ENCODE results near the gene GTF2IRD1.
A peak's percentile ranks its signal among the peaks of the same experiment; 100 is the strongest.
"Not testable (repeated sequence)": the region's sequence is repeated elsewhere in the genome, so short reads cannot be mapped to it uniquely, and the experiment has no call there.

Gene GTF2IRD1

DNA sequence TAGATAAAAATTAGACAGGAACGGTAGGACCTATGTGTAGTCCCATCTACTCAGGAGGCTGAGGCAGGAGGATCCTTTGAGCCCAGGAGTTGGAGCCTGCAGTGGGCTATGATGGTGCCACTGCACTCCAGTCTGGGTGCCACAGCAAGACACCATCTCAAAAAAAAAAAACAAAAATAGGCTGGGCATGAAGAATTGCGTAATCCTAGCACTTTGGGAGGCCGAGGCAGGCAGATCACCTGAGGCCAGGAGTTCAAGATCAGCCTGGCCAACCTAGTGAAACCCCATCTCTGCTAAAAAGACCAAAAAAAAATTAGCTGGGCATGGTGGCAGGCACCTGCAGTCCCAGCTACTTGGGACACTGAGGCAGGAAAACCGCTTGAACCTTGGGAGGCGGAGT is 88.2 kb downstream of the GTF2IRD1 start:
- H3K4me1 Mint-ChIP-seq; DNase-seq; ATAC-seq (replicated peaks); H3K4me3 Mint-ChIP-seq; H3K9me3 Mint-ChIP-seq; H3K27me3 Mint-ChIP-seq: not testable (repeated sequence)
- peaks cover 18 to 20% of the 10 kb centered on the region in 2 donors for H3K36me3 Mint-ChIP-seq
- peak overlapping the region; percentile 15 for H3K27ac Mint-ChIP-seq

DNA sequence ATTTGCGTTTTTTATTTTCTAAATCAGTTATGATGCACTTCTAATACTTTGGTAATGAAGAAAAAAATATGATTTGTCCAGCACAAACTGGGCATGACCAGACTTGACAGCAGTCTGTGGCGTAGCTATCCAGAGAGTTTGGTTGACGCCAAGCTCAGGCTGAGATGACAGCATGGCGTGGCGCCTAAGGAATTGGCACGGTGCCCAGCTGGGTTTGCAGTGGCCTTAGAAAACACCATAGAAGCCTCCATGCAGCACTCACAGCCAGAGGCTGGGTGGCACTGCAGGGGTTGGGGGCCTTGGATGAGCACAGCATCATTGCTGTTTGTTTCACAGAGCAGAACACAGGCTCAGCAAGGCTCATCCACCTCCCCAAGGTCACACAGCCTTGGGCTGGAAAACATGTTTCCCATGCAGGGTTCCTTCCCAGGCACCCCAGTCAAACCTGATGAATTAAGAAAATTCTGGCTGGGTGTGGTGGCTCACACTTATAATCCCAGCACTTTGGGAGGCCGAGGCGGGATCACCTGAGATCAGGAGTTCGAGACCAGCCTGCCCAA is 88.9 kb downstream of the GTF2IRD1 start:
- H3K27ac Mint-ChIP-seq = no peak overlapping the region
- DNase-seq (no peak), ATAC-seq (replicated peaks) (no peak)
- H3K9me3 Mint-ChIP-seq = peaks cover 0 to 6% of the 10 kb centered on the region in 2 donors
- H3K27me3 Mint-ChIP-seq = no peaks in the 10 kb centered on the region
- H3K4me1 Mint-ChIP-seq = no peaks in the 10 kb centered on the region
- peaks cover 18 to 20% of the 10 kb centered on the region in 2 donors for H3K36me3 Mint-ChIP-seq
- no peak overlapping the region for H3K4me3 Mint-ChIP-seq

DNA sequence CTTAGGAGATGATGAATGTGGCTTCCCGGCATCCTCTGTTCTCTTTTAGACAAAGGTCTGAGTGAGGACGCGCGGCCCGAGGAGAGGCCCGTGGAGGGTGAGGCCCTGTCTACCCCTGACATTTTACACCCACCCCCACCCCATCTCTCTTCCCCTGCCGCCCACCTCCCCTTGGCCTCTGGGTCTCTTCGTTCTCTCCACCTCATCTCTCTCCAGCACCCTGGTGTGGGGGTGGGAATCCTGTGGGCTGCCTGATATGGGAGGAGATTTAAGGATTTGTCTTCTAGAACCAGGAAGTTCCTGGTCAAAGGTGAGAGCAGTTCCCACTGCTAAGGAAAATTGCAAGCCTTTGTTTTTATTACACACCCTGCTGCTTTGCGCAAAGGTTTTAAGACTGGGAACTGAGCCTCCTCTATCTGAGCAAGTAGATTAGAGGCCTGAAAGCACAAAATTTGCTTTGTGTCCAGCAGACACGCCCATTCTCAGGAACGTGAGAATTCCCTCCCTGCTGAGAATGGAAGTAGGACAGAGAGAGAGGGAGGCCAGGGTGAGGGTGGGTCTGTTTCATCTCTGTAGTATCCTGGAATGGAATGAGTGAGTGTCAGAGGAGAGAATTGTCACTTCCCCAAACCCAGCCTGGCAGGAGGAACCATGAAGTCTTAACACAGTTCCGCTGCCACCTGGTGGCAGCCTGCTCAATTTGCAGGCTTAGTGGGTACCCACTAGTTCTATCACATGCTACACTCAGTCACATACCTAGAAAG is 91.2 kb downstream of the GTF2IRD1 start:
- DNase-seq (peak; percentile 9), ATAC-seq (replicated peaks) (peak; percentile 78 to 79)
- no peak overlapping the region for H3K4me3 Mint-ChIP-seq
- no peaks in the 10 kb centered on the region for H3K27me3 Mint-ChIP-seq
- peaks cover 0 to 6% of the 10 kb centered on the region in 2 donors for H3K9me3 Mint-ChIP-seq
- H3K36me3 Mint-ChIP-seq = peaks cover 18 to 20% of the 10 kb centered on the region in 2 donors
- H3K27ac Mint-ChIP-seq = no peak overlapping the region
- H3K4me1 Mint-ChIP-seq = no peaks in the 10 kb centered on the region

DNA sequence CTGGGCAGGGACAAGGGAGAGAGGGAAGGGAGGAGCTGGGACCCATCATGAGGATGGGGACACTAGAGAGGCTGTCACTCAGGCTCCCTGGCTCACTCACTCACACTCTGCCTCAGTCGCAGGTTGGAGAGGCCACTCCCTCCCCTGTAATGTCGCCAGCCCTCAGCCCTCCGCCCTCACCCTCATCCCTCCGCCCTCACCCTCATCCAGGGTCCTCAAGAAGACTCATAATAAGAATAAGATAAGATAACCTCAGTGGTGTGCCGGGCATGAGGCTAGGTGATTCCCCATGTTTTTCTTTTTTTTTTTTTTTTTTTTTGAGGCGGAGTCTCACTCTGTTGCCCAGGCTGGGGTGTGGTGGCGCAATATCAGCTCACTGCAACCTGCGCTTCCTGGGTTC is 92.2 kb downstream of the GTF2IRD1 start:
- ATAC-seq (replicated peaks) (no peak), DNase-seq (no peak)
- H3K4me3 Mint-ChIP-seq = no peak overlapping the region
- peaks cover 18 to 20% of the 10 kb centered on the region in 2 donors for H3K36me3 Mint-ChIP-seq
- H3K27me3 Mint-ChIP-seq = no peaks in the 10 kb centered on the region
- no peaks in the 10 kb centered on the region for H3K4me1 Mint-ChIP-seq
- no peak overlapping the region for H3K27ac Mint-ChIP-seq
- peaks cover 0 to 6% of the 10 kb centered on the region in 2 donors for H3K9me3 Mint-ChIP-seq

DNA sequence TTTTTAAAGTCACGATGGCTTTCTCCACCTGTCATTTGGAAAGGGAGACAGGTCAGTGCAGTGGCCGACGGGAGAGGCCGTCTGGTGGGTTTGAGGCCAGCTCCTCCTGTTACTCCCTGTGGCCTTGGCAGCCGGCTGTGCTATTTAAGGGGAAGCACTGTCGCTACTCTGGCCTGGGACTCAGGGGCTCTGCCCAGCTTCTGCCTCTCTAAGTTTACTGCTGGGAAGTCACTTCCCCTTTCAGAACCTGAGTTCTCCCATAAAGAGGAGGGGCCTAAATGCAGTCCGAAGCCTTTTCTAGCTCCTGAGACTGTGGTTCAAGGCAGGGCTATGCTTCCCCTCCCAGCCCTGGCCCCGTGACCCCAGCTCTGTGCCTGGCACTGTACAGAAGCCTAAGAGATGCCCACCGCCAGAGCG is 99.9 kb downstream of the GTF2IRD1 start:
- peaks cover 7 to 11% of the 10 kb centered on the region in 2 donors for H3K4me1 Mint-ChIP-seq
- H3K36me3 Mint-ChIP-seq, H3K4me3 Mint-ChIP-seq, DNase-seq, H3K27ac Mint-ChIP-seq, H3K9me3 Mint-ChIP-seq, H3K27me3 Mint-ChIP-seq: not testable (repeated sequence)
- ATAC-seq (replicated peaks) = peak; percentile 92 to 96

DNA sequence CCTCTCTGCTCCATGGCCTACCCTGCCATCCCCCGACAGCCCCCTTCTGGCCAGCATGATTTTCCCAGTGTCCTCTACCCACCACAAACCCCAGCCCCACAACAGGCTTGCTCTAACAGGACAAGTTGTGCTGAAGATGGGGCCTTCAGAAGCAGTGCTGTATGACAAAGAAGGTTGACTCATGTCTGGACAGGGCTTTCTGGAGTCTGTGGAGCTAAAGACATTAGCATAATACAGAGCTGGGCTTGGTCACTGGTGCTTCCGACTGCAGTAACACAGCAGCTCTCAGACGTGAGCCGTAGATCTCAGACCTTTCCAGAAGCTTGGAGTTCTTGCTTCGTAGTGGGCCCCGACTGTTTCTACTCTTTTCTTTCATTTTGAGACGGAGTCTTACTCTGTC is 100.5 kb downstream of the GTF2IRD1 start:
- no peaks in the 10 kb centered on the region for H3K27me3 Mint-ChIP-seq
- peaks cover 0 to 7% of the 10 kb centered on the region in 2 donors for H3K36me3 Mint-ChIP-seq
- H3K27ac Mint-ChIP-seq = peak overlapping the region; percentile 31
- no peak overlapping the region for H3K4me3 Mint-ChIP-seq
- DNase-seq (no peak), ATAC-seq (replicated peaks) (peak; percentile 33 to 51)
- peaks cover 7 to 11% of the 10 kb centered on the region in 2 donors for H3K4me1 Mint-ChIP-seq
- no peaks in the 10 kb centered on the region for H3K9me3 Mint-ChIP-seq

DNA sequence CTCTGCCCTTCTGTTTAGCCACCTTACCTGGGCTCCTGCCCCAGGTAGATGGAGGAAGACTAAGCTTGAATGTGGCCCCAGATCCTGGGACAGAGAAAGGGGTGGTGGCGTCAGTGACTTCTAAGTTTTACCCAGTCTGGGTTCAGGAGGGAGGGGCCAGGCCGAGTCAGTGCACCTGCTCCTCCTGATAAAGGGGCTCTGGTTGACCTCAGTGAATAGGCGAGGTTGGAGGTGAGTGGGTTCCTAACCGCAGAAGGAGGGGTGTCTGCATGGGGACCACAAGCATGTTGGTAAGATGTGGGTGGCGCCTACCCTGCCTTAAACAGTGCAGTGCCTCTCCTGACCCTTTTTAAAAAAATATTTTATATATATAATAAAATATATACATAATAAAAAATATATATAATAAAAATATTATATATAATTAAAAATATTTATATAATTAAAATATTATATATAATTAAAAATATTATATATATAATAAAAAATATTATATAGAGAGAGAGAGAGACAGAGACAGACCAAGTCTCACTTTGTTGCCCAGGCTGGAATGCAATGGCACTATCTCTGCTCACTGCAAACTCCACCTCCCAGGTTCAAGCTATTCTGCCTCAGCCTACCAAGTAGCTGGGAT is 106.5 kb downstream of the GTF2IRD1 start:
- Mint-ChIP-seq H3K4me1 (no peaks in the 10 kb centered on the region), H3K27me3 (no peaks in the 10 kb centered on the region), H3K4me3 (no peak overlapping the region), H3K36me3 (peaks cover 4 to 7% of the 10 kb centered on the region in 2 donors), H3K9me3 (no peaks in the 10 kb centered on the region), H3K27ac (no peak overlapping the region)
- no peak for ATAC-seq (replicated peaks)
- DNase-seq = no peak

DNA sequence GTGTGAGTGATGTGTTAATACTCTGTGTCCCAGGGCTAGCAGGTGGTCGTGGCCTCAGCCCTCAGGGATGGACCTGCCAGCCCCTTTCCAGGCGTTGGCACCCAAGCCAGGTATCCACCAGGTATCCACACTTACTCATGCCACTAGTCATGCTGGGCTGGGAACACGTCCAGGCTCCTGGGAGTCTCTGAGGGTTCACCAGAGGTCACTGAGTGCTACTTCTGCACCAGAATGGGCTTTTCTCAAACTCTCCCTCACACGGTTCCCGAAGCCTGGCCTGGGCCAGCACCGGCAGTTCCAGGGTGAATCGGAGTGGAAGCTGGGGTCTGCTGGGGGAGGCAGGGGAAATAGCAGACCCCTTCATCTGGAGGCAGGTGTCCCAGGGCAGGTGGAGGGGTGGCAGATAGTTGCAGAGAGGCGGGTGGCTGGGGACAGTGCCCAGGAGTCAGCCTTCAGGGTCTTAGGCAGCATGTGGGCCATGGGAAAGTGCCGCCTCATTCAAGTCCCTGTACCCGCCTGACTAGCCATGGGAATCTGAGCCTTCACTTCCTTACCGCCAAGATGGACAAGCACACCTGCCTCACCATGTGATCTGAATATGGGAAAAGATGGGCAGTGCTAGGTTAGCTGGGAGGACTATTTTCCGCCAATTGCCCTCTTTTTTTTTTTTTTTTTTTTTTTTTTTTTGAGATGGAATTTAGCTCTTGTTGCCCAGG is 108.3 kb downstream of the GTF2IRD1 start:
- no peaks in the 10 kb centered on the region for H3K27me3 Mint-ChIP-seq
- DNase-seq (no peak), ATAC-seq (replicated peaks) (no peak)
- no peak overlapping the region for H3K4me3 Mint-ChIP-seq
- H3K4me1 Mint-ChIP-seq = no peaks in the 10 kb centered on the region
- H3K27ac Mint-ChIP-seq = no peak overlapping the region
- H3K36me3 Mint-ChIP-seq = peaks cover 4 to 5% of the 10 kb centered on the region in 2 donors
- H3K9me3 Mint-ChIP-seq = no peaks in the 10 kb centered on the region

DNA sequence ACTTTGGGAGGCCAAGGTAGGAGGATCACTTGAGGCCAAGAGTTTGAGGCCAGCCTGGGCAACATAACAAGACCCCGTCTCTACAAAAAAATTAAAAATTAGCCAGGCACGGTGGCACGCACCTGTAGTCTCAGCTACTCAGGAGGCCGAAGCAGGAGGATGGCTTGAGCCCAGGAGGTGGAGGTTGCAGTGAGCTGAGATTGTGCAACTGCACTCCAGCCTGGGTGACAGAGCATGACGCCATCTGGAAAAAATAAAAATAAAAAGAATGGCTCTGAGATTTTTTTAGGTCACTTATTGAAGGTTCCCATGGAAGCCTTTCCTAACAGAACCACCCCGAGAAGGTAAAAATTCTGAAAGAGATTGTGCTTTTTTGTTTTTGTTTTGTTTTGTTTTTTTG is 109.9 kb downstream of the GTF2IRD1 start:
- H3K36me3 Mint-ChIP-seq; H3K27me3 Mint-ChIP-seq; H3K4me1 Mint-ChIP-seq; H3K4me3 Mint-ChIP-seq; H3K9me3 Mint-ChIP-seq; H3K27ac Mint-ChIP-seq; DNase-seq; ATAC-seq (replicated peaks): not testable (repeated sequence)

DNA sequence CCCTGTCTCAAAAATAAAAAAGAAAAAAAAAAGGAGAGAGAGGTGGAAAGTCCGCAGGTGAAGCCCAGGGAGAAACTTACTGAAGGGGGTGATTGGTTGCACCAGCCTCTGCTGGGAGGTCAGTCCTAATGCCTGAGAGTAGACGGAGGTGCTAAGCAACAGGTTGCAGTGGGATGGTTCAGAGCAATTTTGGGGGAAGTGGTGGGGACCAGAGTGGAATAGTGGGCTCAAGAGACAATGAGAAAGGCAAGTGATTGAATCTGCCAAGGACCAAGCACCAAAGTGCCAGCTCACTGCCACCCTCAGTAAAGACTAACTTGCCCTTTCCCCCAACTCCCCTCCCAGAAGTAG is 113.6 kb downstream of the GTF2IRD1 start:
- no peak overlapping the region for H3K4me3 Mint-ChIP-seq
- no peak overlapping the region for H3K27ac Mint-ChIP-seq
- no peak for ATAC-seq (replicated peaks)
- no peak for DNase-seq
- H3K9me3 Mint-ChIP-seq = no peaks in the 10 kb centered on the region
- no peaks in the 10 kb centered on the region for H3K4me1 Mint-ChIP-seq
- no peaks in the 10 kb centered on the region for H3K36me3 Mint-ChIP-seq
- no peaks in the 10 kb centered on the region for H3K27me3 Mint-ChIP-seq

DNA sequence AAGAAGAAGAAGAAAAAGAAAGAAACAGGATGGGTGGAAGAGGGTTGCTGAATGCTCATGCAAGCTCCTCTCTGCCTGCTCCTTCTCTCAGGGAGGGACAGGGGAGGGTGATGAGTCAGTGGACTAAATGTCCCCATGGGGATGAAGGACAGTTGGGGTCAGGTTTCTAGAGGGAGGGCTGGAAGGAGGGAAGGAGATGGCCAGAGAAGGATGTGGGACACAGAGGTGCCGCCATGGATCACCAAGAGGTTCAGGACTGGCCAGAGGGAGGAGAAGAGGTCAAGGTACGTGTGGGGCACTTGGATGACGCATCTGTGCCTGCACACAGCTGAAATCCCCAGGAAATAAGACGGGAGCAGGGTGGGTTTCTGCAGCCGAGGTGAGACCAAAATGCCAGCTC is 115.0 kb downstream of the GTF2IRD1 start:
- Mint-ChIP-seq H3K27ac (no peak overlapping the region), H3K27me3 (no peaks in the 10 kb centered on the region), H3K36me3 (no peaks in the 10 kb centered on the region), H3K4me1 (peaks cover 0 to 5% of the 10 kb centered on the region in 2 donors), H3K4me3 (no peak overlapping the region), H3K9me3 (no peaks in the 10 kb centered on the region)
- DNase-seq (no peak), ATAC-seq (replicated peaks) (no peak)

DNA sequence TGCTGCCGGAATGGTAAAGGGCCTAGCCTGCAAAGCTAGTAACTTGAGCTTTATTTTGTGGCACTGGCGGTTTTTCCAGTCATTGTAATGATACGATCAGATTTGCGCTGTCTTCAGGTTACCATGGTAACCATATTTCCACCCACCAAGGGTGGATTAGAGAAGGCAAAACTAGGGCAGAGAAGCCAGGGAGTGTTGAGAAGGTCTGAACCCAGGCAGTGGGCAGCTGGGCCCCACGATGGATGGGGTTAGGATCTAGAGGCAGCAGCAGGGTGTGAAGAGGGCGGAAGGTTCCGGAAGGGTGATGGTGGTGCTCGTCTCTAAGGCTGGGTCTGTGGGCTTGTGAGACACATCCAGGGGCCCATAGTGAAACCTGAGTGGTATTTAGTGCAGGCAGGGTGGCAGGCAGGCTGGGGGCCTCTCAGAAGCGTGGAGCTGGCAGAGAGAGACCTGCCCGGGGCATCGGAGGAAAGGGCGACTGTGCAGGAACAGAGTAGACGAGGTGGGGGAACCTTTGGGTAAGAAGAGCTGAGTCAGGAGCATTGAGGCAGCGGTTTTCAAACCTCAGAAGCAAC is 115.9 kb downstream of the GTF2IRD1 start:
- Mint-ChIP-seq H3K9me3 (no peaks in the 10 kb centered on the region), H3K27me3 (no peaks in the 10 kb centered on the region), H3K27ac (no peak overlapping the region), H3K36me3 (no peaks in the 10 kb centered on the region), H3K4me3 (no peak overlapping the region), H3K4me1 (peaks cover 0 to 6% of the 10 kb centered on the region in 2 donors)
- no peak for ATAC-seq (replicated peaks)
- no peak for DNase-seq

DNA sequence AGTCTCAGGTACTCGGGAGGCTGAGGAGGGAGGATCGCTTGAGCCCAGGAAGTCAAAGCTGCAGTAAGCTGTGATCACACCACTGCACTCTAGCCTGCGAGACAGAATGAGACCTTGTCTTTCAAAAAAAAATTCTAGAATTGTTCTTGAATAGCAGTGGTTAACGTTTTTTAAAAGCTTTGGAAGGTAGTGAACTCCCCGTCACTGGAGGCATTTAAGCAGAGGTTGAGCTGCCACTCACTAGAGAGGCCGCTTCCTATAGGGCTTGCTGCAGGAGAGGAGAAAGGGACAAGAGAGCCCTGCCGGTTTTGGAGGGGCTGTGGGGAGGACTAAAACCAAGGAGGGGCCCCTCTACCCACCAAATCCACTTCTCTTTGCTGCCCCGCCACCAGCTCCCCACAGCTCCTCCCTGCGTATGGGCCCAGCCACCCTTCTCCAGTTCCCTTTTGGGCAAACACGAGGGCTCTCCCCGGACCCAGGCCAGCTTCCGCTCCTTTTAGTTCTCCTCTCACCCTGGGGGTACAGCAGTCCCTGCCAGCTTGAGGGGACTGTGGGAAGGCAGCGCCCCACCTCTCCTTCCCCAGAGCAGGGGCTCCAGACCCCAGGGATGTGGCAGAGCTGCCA is 116.9 kb downstream of the GTF2IRD1 start:
- no peak for ATAC-seq (replicated peaks)
- peaks cover 0 to 6% of the 10 kb centered on the region in 2 donors for H3K4me1 Mint-ChIP-seq

More for the DNA sequence above, 116.9 kb downstream of the GTF2IRD1 start:
- Mint-ChIP-seq H3K27me3 (no peaks in the 10 kb centered on the region), H3K36me3 (peaks cover 0 to 3% of the 10 kb centered on the region in 2 donors), H3K4me3 (no peak overlapping the region), H3K27ac (no peak overlapping the region), H3K9me3 (no peaks in the 10 kb centered on the region)
- DNase-seq = no peak
